IPS DF 4.7 (cell line): ENCODE results near the gene SERPINA3.
"Not testable (repeated sequence)": the region's sequence is repeated elsewhere in the genome, so short reads cannot be mapped to it uniquely, and the experiment has no call there.

Experiments used
- DNase-seq: peaks from one replicate; pipeline ENCODE4 v3.0.0-alpha.2; 2013; ENCODE audit warnings: low spot score; ENCODE audit errors: extremely low read depth

Gene SERPINA3

DNA sequence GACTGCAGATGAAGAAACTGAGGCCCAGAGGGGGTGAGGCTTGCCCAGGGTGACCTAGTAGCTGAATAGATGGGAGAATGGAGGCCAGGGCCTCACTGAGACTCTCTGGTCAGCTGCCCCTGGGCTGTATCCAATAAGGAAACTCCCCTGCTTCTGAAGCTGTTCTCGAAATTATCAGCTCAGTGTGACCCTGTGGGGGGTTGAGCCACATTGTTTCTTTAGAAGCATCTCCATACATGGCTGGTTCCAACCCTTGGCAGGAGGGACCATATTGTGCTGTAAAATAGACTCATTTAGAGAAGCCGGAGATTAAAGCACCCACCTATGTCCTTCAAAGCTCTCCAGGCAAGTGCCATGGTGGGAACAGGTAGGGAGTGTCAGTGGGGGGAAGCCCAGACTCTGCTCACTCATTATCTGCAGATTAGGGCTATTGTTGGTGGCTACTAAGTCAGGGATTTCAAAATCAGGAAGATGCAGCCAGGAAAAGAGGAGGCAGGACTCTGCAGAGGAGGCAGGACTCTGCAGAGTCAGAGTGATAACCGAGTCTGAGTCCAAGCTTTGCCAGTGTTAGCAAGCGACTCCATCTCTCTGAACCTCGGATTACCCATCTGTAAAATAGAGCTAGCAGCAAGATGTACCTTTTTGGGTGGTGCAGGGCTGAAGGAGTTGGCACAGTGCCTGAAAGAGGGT lies 27.5 kb upstream of the SERPINA3 start:
- no peak for DNase-seq

DNA sequence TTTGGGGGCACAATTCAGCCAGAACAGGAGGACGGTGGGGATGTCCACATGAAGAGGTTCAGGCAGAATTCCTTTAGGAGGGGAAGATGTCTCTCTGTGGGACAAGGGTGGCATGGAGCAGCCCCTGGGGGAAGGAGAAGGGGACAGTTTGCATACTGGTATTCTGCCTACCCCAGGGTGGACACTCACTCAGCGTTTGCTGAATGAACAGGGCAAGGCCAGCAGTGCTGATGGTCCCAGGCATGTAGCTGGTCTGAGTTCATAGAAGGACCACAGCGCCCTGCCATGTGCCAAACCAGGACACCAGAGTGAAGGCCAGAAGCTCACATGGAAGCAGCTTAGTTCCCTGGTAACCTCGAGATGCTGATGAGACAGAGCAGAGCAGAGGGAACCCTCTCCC lies 25.6 kb upstream of the SERPINA3 start:
- no peak for DNase-seq

DNA sequence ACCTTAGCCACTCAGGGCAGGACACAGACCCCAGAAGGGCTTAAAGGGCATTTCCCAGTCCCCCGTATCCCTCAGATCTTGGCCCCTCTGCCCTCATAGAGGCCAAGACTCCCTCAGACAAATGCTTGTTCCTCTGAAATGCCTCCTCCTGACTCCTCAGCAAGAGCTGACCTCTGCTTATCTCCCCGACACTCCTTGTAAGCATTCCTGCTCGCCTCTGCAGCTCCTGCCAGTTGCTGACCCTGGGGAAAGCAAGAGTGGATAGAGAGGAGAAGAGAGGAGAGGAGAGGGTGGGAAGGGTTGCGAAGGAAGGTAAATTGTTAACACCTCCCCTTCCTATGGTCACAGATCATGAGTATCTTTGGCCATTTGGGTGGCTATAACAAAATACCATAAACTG lies 23.9 kb upstream of the SERPINA3 start:
- no peak for DNase-seq

DNA sequence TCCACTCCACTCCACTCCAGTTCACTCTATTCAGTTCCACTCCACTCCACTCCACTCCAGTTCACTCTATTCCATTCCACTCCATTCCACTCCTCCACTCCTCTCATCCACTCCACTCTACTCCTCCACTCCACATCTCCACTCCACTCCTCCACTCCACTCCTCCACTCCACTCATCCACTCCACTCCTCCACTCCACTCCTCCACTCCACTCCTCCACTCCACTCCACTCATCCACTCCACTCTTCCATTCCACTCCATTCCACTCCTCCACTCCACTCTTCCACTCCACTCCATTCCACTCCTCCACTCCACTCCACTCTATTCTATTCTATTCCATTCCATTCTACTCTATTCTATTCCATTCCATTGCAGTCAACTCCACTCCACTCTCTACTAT lies 21.1 kb upstream of the SERPINA3 start:
- DNase-seq: no peak

DNA sequence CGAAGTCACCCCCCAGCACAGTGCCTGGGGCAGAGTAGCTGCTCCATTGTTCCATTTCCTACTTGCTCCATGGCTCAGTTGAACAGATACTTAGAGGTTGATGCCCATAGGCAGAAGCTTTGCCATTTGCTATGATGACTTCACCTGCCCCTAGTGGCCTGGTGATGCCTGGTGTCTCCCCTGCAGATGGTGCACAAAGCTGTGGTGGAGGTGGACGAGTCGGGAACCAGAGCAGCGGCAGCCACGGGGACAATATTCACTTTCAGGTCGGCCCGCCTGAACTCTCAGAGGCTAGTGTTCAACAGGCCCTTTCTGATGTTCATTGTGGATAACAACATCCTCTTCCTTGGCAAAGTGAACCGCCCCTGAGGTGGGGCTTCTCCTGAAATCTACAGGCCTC lies 20.3 kb upstream of the SERPINA3 start:
- no peak for DNase-seq

DNA sequence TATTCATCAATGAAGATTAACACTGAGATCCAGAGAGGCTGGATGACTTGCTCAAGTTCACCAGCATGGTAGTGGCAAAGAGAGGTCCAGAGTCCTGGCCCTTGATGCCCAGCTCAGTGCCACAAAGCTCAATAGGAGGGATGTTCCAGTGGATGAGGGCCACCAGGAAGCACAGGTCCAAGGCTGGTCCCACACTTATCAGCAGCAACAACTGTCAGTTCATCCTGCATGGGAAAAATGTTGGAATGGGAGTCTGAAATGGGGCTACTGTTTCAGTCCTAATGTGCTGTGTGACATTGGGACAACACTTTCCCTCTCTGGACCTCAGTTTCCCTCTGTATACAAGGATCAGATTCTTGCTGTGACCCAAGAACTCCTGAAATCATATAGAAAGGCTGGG lies 19.7 kb upstream of the SERPINA3 start:
- DNase-seq: no peak

DNA sequence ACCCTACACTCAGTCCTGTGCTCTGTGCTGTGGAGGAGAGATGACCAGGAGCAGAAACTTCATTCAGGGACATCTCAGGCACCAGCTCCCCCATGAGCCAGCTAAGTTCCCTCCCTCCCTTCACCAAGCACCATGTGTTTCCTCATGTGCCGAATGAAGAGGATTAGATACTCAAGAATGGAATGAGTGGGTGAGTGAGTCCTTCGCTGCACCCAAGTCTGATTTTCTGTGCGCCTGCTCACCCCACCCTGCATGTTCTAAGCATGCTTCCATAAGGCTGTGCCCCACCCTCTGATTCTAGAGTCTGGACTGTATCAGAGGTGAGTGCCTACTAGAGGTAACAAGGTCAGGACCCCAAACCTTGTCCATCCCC lies 18.8 kb upstream of the SERPINA3 start:
- no peak for DNase-seq

DNA sequence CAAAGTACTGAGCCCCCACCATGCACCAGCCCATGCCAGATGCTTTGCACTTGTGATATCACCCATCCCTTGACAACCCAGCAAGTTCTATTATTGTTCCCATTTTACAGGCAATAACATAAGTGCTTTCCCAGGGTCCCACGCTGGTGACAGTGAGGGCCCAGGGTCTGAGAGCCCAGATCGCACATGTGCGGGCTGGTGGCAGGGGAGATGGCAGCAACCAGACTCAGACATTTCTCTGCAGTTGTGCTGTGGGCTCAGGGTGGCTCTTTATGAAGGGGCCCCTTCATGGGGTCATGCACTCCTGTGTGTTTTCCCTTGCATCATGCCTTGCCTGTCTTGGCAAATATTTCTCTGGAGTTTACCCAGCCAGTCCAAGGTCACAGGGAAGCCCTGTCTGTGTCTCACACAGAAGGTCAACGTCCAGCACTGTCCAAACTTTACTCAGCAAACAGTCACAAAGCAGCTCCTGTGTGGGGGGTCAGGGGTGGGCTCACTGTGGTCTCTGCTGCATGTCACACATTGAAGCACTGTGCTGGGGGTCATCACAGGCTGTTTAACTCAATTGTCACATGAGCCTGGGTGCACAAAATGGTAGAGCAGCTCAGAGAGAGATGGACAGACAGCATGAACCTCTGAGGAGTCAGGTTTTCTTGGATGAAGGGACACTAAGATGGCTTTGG lies 18.3 kb upstream of the SERPINA3 start:
- no peak for DNase-seq

DNA sequence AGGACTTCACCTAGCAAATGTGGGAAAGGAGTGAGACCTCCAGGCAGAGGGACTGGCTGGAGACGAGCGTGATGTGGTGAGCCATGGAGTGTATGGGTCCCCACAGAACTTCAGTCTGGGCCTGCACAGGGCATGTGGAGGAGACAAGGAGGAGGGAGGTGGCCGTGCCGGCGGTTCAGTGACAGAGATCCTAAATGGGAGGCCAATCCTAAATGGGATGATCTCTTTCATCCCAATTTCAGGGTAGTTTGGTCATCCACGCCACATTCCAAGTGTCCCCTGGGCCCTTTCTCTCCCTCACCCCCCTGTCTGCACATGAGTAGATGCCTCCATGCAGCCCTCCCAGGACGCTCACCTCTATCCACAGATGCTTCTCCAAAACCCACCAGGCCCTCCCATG lies 17.8 kb upstream of the SERPINA3 start:
- DNase-seq: no peak

DNA sequence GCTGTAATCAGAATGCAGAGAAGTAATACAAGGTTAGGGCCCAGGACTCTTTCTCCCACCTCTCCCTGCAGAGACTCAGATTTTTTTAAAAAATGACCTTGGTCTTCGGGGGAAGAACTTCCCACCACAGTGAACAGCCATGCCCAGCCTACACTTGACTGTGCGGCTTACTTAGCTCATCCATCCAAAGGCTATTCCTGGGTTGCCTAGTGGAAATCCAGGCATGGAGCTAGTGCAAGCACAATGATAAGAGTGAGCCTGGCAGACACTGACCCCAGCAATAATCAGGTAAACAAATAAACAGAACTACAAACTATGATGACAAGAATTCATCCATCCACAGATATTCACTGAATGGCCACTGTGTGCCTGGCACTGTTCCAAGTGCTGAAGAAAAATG lies 16.3 kb upstream of the SERPINA3 start:
- no peak for DNase-seq

DNA sequence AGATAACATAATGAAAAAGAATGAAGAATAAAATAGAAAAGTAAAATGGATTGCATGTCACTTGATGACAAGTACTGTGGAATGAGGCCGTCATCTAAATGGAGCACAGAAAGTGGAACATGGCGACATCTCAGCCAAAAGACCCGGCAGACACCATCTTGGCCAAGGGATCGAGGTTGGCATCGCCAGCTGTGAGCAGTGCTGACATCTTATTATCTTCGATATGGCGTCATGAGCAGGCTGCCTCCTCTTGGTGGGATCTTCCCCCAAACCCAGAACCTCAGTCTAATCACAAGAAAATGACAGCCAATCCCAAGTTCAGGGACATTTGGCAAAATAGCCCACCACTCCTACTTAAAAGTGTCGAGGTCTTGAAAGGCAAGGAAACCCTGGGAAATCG lies 15.8 kb upstream of the SERPINA3 start:
- no peak for DNase-seq

DNA sequence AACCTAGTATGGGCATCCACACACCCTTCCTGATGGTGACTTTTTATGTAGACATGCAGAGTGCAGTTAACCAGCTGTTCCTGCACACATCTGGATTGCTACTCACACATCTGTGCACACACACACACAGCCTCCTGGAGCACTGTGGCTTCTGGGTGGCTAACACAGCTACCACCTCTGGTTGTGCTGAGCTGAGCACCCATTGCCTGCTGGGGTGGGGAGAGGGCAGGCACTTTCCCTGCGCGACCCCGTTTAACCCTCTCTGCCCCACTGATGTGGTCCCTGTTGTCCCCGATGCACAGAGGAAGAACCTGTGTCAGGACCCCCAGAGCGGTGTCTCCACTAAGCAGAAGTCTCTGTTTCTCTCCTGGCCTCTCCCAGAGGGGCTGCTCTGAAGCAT lies 14.4 kb upstream of the SERPINA3 start:
- no peak for DNase-seq

DNA sequence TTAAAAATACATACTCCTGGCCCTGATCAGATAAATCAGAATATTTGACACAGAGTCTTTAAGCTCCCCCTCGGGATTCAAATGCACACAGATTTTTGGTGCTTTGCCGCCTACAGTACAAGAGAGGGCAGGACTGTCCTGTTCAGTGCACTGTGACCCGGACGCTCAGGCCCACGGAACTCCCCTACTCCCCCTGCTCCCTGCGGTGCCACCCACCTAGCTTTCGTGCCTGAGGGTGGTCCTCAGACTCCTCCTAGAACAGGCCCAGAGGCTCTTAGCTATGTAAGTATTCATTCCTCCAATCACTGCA lies 13.7 kb upstream of the SERPINA3 start:
- DNase-seq: no peak

DNA sequence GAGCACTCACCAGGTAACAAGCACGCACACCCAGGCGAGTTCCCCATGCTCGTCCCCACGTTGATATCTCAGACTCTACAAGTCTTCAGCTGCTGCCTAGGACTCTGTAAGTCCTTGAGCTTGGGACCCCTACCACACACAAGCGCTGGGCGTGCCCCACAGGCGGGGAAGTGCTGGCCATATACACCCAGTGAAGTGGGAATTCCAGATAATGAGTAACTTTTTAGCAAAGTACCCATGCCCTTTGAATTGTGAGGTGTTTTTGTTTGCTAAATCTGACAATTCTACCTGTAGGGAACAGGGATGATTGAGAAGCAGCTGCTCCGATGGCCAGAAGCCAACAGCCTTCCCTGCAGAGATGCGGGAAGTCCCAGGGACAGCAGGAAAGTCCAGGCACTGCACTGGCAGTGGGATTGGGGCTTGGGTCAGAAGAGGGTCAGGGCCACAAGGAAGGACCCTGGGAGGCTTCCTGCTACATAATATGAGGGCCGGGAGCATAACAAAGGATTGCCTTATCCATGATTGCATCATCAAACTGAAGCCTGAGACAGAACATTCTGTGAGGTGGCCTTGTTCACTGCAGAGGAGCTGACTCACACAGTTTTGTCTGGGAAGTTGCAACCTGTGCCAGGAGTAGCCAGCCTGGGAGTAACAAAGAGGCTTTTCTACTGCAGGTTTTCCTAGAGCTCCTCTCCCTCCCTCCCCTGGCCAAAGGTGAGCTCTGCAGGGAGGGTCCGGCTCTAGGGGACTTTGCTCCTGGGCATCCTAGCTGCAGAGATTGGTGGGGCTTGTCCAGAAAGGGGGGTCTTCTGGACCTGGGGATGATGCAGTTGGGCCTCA lies 13.2 kb upstream of the SERPINA3 start:
- no peak for DNase-seq

DNA sequence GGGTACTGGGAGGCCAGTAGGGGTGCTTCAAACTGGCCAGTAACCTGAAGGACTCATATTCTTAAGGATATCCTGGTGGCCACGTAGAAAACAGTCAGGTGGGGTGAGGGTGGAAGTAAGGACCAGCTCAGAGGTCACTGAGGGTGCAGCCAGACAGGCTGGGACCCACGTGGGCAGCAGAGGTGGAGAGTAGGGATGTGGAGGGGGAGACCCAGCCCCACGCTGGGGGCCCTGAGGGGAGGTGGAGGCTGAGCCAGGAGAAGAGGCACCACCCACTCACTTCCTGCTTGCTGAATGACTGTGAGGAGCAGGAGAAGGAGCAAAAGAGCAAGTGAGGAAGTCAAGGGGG lies 12.6 kb upstream of the SERPINA3 start:
- DNase-seq: no peak

DNA sequence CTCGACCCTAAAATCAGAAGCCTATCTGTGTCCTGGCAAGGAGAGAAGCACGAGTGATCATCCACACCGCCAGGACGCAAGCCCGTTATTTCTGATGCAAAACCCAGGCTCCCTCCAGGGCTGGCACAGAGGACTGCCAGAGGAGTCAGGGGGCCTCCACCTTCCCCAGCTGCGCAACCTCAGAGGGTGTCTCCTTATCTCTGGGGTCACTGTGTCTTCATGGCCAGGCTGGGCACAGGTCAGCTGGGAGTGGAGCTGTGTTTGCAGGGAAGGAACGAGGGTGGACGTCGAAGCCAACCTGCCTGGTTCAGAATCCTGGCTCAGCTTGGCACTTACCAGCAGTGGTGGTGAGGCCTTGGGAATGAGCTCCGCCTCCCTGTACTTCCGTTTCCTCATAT lies 12.0 kb upstream of the SERPINA3 start:
- no peak for DNase-seq

DNA sequence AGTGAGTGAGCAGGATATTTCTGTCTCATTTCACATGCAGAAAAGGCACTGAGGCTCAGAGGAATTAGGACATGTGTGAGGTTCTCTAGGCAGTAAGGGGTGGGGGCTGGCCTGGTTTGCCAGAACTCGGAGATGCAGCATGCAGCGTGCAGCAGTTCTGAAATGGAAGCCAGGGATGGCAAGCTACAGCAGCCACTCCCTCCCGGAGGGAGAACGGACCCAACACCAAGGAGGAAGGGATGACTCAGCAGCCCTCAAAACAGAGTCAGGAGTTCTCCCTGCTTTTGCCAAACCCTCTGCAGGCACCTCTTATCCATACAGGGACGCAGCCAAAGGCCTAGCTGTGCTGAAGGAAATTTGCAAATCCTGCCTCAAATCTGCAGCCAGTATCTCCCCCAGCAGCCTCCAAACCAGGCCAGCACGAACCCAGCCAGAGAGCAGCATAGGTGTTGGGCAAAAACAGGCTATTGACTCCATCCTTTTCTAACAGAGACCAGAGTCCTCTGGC lies 10.3 kb upstream of the SERPINA3 start:
- DNase-seq: no peak

DNA sequence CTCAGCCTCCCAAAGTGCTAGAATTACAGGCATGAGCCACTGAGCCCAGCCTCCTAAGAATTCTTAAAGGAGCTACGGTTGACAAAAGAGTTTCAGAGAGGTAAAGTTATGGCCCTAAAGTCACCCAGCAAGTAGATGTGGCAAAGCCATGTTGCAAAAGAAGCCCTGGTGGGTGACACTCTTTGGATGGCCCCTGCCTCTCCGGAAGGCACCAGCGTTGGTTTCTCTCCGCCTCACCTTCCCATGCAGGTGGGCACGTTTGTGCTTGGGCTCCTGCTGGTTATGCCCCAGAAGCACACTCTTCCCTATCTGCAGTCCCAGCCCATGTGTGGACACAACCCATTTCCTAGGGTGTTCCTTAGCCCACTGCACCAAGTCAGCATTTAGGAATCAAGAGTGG lies 9.5 kb upstream of the SERPINA3 start:
- DNase-seq: no peak

DNA sequence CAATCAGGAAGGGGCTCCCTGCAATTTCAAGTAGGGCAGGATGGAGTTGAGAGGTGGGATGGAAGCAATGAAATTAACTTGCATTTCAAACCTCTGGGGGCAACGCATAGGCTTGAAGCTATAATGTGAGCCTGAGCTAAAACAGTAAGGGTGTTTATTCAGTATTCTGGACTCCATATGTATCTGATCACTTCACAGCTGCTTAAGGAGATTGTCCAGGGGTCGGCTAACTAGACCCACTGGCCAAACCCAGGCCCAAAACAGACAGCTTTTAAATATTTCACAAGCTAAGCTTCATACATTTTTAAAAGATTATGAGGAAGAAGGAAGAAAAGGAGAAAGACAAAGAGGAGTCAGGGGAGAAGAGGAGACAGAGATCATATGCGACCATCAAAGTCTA lies 6.8 kb upstream of the SERPINA3 start:
- DNase-seq: no peak

DNA sequence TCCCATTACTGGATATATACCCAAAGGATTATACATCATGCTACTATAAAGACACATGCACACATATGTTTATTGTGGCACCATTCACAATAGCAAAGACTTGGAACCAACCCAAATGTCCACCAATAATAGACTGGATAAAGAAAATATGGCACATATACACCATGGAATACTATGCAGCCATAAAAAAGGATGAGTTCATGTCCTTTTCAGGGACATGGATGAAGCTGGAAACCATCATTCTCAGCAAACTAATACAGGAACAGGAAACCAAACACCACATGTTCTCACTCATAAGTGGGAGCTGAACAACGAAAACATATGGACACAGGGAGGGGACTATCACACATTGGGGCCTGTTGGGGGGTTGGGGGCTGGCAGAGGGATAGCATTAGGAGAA lies 3.2 kb upstream of the SERPINA3 start:
- not testable (repeated sequence) for DNase-seq

DNA sequence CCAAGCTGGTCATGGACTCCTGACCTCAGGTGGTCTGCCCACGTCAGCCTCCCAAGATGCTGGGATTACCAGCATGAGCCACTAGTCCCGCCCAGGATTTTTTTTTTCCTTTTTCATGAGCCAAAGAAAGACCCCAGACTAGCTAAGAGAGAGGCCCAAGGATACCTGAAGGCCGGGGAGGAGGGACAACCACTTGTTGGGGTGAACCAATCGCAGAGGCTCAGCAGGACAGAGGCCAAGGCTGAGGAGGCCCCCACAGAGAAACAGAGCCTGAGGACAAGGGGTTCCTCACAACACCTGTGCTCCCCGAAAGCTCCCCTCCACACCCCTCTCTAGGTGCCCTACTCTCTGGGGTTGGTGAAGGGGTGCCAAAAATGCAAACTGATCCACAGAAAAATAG lies 1.0 kb upstream of the SERPINA3 start:
- DNase-seq: no peak
